Activated CD8-positive, alpha-beta memory T cell treated with anti-CD3 and anti-CD28 coated beads, Interleukin-2, amount 50 U/mL, for 24 hours (primary cell): ENCODE results near the gene GRID1.

ENCODE experiments used
- DNase-seq: peaks from one replicate; pipeline ENCODE4 v3.0.0-alpha.2; 2020; ENCODE audit errors: extremely low read depth

GRID1 gene

DNA sequence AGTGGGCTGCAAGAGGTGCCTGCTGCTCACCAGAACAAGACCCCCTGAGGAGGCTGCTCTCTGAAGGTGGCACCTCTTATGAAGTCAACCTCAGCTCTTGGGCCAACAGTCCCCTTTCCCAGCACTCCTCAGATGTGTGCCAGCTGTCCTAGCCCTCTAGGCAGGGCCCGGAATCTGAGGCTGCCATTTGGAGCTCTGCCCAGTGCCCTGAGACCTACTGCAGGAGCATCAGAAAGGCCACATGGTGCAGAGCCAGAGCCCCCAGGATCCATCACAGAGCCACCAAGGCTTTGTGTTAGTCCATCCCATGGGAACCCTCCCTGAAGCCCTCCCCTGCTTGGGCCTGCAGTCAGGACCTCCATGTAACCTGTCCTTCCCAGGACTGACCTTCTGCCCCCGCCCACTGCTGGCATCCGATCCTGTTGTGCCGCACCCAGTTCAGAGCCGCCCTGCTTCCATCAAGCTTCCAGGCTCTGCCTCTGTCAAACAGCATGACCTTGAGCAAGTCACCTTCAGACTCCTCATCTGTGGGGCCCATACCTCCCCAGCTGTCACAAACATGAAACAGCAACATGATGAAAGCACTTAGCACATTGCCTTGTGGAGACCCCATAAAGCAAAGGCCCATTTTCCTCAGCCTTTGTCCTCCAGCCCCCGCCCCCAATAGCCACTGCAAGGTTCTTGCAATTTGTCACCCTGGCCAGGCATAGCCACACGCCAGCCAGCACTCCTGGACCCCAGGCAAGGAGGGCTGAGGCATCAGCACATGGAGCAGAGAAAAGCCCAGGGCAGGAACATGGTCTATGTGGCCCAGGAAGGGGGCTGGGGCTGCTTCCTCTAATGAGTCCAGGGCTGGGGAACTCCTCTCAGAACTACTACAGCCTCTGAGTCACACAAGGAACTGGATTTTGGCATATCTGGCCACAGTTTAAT is 51.7 kb downstream of the GRID1 start:
- no peak for DNase-seq

DNA sequence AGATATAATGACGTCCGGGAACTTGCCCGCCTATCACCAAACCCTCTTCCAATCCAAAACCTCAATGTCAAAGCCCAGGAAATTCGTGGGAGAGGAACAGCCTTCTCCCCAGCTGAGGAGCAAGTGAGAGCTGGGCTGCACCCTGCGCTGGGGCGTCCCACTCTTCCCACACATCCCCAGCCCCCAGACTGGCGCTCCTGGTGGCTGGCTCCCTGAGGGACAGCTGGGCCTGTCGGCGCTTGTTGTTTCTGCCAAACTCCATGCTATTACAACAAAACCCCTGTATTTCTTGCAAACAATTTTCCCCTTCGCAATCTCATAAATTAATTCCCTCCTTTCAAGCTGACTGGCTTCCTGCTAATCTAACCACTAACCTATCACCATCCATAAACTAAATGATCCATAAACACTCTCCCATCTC is 53.0 kb downstream of the GRID1 start:
- no peak for DNase-seq

DNA sequence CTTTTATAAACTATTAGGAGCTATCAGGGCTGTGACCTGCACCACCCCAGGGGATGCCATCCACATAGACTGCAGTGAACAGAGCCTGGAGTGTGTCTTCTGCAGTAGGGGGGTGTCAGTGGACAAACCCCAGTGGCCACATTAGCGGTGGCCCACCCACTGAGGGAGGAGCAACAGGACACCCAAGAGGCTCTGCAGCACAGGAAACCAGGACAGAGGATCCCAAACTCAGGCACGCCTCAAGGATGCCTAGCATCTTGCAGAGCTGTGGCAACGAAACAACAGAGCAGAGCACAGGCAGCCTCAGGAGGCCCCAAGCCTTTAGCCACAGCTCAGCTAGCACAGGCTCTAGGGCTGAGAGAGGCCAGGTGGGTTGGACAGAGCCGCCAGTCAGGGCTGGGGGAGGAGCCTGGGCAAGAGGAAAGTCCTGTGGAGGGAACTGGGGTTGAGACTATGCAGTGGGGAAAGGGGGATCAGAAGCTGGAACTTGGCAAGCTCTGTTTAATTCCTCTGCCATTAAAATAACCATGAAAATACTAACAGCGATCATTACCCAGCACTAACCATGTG is 53.8 kb downstream of the GRID1 start:
- no peak for DNase-seq

DNA sequence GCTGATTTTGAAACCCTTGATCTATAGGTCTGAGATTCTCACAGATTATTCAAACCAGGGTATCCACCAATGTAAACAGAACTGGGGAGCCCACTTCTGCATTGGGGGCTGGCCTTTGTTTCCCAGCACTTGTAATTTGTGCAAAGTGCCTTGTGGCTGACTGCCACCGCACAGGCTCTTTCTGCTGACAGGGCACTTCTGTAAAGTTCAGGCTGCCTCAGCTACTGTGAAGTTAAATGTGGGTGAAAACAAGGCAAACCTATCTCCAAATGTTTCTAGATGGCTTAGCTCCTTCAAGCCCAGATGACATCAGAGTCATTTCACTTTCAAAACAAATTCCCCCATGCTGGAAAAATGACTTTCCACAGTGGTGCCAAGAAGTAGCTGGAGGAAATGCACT is 54.7 kb downstream of the GRID1 start:
- DNase-seq, result no peak

DNA sequence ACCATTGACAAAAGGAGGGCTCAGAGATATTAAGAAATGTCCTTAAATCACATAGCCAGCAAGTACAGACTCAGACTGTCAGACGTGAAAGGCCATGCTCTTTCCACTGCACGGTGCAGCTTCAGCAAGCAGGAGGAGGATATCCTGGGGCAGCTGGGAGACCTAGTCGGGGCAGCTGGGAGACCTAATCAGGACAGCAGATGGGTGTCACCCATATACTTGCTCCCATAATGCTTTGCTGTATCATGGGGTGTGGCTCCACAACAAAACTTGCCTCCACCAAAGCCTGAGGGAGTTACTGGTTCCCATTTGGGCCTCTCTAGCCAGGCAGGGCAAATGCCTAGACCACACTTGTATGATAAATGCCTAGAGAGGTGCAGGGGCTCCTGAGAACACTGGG is 55.4 kb downstream of the GRID1 start:
- DNase-seq, result no peak

DNA sequence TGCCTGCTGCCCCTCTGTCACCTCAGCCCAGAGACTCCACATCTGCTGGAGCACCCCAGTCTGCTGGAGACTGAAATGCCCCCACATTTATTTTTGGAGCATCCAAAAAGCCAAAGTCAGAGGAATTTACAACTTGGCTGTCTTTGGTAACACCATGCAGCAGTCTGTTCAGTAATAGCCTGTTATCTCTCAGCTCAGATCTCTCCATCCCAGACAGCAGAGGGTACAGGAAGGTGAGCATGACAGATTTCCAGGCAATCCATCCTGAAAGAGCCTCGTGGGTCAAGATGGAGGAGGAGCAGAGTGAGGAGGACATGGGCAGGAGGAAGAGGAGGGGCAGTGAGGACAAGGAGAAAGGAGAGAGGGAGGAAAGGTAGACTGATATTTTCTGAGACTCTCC is 55.9 kb downstream of the GRID1 start:
- DNase-seq, result no peak

DNA sequence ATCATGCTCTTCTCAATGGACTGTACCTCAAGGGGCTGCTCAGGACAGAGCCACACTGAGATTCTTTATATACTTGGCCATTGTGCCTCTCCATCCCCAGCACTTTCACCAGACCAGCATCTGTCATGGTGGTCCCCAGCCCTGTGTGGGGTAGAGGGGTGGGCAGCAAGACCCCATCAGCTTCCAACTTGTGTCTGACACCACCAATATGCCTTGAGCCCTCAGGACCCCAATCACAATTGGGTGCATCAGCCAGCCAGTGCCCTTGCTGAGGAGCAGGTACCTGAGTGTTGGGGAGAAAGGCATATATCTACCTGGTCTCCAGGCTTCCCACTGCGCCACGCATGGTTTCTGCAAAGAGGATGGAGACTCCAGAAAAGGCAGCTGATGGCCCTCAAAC is 56.3 kb downstream of the GRID1 start:
- DNase-seq, result no peak

DNA sequence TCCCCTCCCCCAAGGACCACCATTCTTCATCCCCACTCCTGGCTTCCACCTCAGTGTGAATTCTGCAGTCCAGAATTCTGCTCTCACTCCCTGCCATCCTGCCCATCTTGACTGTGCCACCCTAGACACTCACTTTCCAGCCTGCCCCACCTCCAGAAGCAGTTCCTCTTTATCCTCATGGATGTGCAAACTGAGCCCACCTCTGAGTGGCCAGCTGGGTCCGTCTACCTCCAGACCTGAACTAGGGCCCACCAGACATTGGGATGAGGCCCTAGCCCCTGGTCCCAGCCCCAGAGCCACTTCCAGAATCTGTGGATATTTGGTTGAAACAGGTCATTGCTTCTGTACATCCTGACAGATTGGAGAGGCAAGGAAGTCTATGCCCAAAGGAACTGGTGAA is 58.5 kb downstream of the GRID1 start:
- no peak for DNase-seq

DNA sequence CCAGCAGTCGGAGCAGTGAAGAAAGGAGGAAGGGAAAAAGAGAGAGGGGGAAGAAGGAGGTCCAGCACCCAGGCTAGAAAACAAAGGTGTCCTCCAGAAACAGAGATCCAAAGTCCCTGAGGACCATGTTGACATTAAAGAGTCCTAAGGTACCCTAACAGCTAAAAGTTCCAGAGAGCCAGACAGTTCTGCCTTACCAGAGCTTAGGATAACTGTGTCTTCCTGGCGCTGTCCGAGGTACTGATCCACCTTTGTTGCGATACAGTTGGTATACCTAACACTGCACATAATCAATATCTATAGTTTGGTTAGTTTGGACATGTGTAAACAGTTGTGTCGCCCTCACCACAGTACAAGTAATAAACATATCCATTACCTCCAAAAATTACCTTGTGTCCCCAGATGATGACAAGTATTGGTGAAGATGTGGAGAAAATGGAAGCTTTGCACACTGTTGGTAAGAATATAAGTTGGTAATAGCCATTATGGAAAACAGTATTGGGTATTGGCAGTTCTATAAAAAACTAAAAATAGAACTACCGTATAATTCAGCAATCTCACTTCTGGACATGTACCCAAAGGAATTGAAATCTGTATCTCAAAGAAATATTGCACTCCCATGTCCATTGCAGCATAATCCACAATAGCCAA is 59.8 kb downstream of the GRID1 start:
- DNase-seq, result no peak

DNA sequence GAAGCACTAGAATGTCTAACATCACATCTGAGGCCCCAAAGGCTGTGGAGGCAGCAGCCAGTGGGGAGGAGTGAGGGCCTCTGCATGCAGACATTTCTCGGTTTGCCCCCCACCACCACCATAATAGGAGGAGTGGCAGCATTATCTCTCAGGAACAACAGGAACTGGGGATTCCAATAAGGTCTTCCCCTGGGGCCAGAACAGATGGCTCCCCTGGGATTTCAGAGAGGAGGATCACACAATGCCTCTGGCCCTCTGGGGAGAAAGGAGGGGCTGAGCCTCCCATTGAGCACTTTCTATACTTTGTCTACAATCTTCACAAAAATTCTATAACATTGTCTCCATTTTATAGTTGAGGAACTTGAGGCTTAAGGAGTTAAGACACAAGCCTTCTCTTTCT is 61.1 kb downstream of the GRID1 start:
- no peak for DNase-seq

DNA sequence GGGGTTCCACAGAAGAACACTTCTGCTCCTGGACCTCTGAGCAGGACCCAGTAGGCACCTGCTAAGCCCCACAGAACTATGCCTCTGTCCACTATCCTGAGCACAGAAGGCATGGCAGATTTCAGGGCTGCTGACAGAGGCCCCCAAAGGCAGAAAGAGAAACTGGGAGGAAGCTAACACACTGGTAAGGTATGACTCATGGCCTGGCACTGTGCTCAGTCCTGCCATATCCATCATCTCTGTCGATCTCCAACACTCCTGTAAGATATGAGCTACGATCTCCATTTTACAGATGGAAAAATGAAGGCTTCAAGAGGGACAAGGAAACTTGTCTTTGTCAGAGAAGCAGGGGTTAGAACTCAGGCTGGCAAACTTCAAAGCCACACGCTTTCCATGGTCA is 62.2 kb downstream of the GRID1 start:
- DNase-seq, result no peak

DNA sequence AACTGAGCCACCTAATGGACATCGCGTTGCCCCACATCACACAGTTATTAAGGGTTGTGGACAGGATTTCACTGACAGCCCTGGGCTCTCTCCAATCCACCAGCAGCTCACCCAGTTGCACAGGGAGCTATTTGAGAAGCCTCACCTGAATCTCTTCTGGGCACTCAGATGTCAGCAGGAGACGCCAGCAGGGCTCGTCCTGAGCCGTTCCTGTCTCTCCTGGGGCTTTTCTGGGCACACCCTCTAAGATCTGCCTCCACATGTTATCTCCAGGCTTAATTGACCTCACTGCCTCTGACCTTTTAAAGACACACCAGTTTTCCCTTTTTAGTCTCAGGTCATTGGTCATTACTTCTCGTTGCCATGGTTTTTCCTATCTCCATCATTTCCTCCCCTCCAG is 63.0 kb downstream of the GRID1 start:
- no peak for DNase-seq

DNA sequence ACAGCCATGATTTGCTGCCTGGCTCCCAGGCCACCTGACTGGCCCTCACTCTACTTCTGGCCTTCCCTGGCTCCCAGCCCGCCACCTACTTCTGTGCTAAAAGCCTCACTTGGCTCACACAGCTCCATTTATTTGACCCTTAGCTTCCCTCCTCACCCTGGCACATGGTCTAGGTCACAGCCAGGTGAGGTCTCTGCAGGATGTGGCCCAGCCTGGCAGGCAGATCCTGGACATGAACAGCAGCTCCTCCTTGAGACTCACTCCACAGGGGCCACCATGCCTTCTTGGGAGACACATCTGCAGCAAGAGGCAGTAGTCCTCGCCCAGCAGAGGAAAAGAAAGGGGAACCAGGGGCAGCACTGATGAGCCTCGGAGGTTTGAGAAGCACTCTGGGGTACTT is 64.6 kb downstream of the GRID1 start:
- no peak for DNase-seq

DNA sequence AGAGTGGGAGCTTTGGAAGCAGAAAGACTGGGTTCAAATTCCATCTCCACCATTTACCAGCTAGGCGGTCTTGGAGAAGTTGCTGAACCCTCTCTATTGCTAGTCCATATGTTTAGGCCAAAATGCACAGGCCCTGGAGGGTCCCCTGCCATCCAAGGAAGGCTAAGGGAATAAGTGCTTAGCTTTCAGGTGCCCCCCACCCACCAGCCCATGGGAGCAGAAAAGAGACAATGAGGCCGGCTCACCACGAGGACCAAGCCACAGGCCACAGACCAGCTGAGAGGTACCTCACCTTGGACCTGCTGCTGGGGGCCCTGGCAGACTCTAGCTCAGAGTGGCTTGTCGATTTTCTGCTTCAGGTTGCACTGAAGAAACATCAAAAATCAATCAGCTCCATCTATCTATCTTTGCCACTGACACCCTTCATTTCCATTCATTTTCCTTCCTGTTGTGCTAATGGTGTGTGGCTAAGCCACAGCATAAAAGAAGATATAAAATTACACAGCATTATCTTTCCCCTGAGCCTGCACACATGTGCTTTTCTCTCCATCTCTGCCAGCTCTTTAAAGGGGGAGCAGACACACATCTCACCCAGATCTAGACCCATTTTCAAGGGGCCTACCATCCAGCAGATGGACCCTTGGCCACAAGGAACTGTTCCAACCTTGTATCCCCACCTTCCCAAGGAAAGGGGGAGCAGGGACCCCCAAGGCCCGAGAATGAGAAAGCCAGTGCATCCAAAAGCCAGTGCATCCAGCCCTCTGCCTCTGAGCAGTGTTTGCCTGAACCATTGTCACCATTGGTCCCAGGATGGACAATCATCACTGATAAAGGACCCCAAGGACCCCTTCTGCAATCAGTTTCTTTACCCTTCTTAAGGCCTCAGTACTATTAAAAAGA is 65.4 kb downstream of the GRID1 start:
- no peak for DNase-seq

DNA sequence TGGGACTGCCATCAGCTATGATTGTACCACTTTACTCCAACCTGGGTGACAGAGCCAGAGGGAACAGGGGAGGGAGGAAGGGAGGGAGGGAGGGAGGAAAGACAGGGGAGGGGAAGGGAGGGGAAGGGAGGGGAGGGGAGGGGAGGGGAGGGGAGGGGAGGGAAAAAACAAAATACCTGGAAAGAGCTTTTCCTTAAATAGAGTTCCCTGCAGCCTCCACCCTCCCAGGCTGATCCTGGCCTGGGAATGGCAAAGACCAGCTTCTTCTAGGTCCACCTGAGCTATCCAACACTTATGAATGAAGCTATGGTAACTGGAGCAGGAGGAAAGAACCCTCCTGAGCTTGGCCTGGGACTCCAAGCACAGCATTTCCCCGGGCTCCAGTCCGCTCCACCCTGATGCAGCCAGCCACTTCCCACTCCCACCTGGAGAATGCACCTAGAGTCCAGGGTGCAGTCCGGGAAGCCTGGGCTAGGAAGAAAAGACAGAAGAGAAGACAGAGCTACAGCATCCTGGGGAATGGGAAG is 66.1 kb downstream of the GRID1 start:
- DNase-seq, result no peak

DNA sequence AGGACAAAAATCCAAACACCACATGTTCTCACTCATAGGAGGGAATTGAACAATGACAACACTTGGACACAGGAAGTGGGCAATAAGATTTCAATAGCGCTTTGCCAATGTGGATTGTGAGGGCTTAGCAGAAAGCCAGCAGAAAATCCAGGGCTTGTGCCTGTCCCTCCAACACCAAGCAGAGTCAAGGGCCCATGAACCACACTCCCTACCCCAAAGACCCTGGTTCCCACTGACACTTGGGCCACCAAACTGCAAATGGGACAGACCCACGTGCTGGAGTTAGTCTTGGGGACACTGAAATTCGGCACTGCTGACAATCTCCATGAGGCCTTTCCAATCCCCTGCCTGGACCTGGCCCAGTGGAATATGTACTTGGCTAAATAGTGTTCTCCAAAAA is 67.0 kb downstream of the GRID1 start:
- no peak for DNase-seq

DNA sequence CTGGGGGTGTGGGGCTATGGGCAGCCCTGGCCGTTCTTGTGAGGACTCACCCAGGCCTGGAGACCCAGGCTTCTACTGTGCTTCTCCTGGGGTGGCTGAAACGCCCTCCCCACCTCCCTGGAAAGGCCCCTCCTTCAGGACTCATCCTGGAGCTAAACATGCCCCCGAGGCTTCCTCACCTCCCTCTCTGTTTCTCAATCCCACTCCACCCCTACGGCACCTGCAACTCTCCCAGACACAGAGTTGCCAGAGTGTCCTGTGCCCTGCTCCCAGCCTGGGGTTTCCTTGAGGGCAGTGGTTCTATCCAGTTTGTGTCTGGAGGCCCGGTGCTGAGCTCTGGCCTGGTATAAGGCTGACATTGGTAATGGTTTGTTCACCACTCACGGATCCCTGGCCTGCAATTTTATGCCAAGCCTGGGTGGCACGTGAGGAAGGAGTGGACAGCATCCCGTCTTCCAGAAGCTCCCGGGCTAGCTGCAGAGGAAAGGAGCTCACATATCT is 68.0 kb downstream of the GRID1 start:
- DNase-seq, result no peak

DNA sequence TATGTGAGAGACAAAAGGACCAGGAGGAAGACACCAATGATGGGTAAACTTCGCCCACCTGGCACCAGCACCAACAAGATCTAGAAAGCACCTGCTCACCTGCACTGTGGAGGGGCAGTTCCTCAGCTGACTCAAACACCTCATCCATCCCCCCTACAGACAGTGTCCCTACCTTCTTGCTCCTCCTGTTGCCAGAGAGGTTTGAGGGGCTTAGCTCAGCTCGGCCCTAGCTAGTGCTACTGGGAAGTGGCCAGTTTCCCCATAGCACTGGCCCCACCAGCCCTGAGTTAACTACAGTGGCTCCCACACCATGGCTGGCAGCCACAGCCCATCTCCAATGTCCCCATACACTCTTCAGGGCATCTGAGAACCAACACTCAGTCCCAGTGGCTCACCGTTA is 70.8 kb downstream of the GRID1 start:
- no peak for DNase-seq

DNA sequence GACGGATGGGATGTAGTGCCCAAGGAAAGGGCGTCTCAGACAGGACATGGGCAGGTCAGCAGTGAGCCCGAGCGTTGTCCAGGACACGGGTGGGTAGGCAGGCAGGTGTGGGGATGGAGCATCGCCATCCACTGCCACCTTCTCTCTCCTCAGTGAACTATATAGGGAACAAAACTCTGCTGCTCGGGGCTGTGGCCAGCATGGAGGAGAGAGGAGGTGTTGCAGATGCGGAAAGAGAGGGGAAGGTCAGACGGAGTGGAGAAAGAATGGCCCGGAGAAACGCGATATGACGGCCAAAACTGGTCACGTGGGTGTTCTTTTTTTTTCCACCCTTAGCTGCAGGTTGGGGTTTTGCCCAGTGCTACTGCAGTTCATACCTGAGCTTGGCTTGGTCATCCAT is 71.2 kb downstream of the GRID1 start:
- DNase-seq, result no peak

DNA sequence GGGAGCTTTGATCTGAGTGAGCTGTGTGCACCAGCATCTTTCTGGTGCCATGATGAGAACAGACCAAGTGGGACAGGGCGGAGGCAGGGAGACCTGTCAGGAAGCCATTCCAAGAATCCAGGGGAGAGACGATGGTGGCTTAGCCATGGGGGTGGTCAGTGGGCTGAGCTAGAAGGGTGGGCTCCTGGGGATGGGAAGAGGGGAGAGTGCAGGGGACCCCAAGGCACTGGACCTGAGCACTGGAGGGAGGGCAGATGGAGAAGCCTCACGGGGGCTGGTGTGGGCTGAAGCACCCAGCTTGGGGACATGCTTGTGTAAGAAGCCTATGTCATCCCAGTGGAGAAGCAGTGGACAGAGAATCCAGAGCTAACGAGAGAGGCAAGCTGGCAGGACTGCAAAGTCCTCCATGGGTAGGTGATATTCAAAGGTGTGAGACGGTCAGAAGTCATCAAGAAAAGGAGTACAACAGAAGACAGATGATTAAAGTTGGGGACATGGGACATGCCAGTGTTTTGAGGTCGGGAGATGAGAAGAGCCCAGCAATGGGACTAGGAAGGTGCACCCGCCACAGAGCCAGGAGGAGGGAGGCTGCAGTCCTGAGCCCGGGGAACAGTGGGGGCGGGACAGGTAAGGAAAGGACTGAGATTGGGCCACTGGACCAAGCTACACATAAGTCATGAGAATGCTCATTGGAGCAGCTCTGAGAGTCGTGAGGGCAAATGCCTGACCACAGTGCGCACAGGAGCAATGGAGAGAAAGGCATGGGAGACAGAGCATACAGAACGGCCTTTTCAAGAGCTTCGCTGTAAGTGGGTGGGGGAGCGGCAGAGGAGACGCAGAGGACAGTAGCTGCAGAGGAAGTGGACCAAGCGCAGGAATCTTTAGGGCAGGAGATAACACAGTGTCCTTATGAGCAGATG is 72.0 kb downstream of the GRID1 start:
- no peak for DNase-seq
